Activated CD8-positive, alpha-beta memory T cell treated with anti-CD3 and anti-CD28 coated beads, Interleukin-2, amount 10 ng/mL, durations not matched to agents 7 days and 5 days (primary cell): ENCODE results near the gene SDHB. TPM values are rescaled to one million over a fixed set of nuclear protein-coding genes. Genes with fewer than 3 reads are reported as not detected.

Source experiments
- ATAC-seq: fragments of 150-1000 bp; cut with Tn5 transposase; one replicate; pipeline ENCODE4 v1.10.0; 2021; ENCODE audit warnings: moderate library complexity
- CTCF ChIA-PET: fragments of 350-600 bp; sonication (Branson Sonifier 250); formaldehyde crosslinking; loops from one replicate; lab custom pipeline; 2021; ENCODE audit warnings: antibody characterized with exemption; lab: Charles Lee
- DNase-seq: peaks from one replicate; pipeline ENCODE4 v3.0.0-alpha.2; 2020
- H3K27ac Mint-ChIP-seq: one replicate; pipeline ENCODE4 v1.8.0; 2021; ENCODE audit warnings: mild to moderate bottlenecking, mixed read lengths
- H3K27me3 Mint-ChIP-seq: one replicate; pipeline ENCODE4 v1.8.0; 2021; ENCODE audit warnings: mixed read lengths
- H3K36me3 Mint-ChIP-seq: one replicate; pipeline ENCODE4 v1.8.0; 2021; ENCODE audit warnings: mild to moderate bottlenecking, mixed read lengths
- H3K4me1 Mint-ChIP-seq: one replicate; pipeline ENCODE4 v1.8.0; 2021; ENCODE audit warnings: mixed read lengths
- H3K4me3 Mint-ChIP-seq: one replicate; pipeline ENCODE4 v1.8.0; 2021; ENCODE audit warnings: mild to moderate bottlenecking, moderate library complexity, mixed read lengths
- H3K9me3 Mint-ChIP-seq: one replicate; pipeline ENCODE4 v1.8.0; 2022; ENCODE audit warnings: low read depth, mixed read lengths
- total RNA-seq, 2 experiments: library from RNA; stranded (reverse); gene quantifications; one replicate each; pipeline ENCODE4 v1.2.3, GENCODE V29; 2021

Gene SDHB
- total RNA-seq, 2 experiments from 2014 or later, result 108 TPM

DNA sequence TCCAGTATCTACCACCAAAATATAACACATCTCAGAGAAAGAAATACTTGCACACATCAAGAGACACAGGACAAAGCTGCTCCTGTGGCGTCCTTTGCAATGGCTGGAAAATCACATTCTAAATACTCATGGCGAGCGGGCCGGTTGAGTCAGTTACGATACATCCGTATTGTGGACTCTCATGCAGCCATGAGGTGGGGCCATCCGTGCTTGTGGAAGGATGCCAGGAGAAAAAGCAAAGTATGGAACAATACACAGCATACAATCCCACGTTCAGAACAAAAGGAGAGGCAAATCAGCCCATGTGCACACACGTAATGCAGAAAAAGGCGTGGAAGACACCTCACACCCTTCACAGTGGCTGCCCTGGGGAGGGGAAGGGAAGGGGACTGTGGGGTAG, 55.2 kb downstream of the SDHB start:
- Mint-ChIP-seq H3K4me3 (no peak overlapping the region), H3K27me3 (no peaks in the 10 kb centered on the region), H3K9me3 (no peaks in the 10 kb centered on the region), H3K4me1 (no peaks in the 10 kb centered on the region), H3K36me3 (peaks cover 3% of the 10 kb centered on the region), H3K27ac (no peak overlapping the region)
- CTCF ChIA-PET, result interaction anchor here (4.0 kb wide), 1 partner anchor 38 kb away, joined by 20 read pairs; no protein-coding TSS in a partner anchor
- DNase-seq, result no peak
- ATAC-seq, result no peak

DNA sequence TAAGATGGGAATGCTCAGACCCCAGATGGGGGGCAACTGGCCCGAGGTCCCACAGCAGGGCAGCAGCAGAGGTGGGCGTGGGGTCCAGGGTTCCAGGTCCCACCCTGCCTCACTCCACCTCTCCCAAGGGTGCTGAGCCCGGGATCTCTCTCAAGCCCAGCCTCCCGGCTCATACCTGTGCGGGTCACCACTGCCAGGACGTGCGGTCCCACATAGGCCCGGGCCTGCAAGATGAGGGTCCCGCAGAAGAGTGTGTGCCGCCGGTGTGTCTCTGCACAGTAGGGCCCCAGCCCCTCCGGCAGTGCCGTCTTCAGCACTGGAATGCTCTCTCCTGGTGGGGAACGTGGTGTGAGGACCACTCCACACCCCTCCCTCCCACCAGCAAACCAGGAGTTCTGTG, 57.0 kb downstream of the SDHB start:
- Mint-ChIP-seq H3K27me3 (no peaks in the 10 kb centered on the region), H3K36me3 (peaks cover 3% of the 10 kb centered on the region), H3K9me3 (no peaks in the 10 kb centered on the region), H3K4me3 (no peak overlapping the region), H3K27ac (no peak overlapping the region), H3K4me1 (no peaks in the 10 kb centered on the region)
- no peak for ATAC-seq
- CTCF ChIA-PET, result no interaction called here
- no peak for DNase-seq

DNA sequence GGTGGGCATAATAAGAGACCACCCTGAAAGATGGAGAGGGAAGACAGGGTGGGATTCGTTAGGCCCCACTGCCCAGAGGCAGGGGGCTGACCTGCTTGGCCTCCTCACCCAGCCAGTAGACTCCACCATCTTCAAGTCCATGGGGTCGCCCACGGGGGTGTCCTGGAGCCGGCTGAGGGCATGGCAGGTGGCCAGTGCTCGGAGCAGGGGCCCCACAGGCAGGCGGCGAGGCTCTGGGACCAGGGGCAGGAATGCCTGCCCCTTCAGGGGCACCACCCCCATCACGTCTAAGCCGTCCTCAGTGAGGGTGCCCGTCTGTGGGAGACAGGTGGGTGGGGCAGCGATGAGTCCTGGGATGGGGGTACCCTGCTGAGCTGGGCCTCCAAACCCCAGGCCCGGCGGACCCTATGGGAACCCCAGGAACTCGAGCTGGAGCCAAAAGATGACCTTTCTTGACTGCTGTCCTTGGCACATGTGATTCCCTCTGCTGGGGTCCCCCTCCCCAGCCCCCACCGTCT, 60.3 kb downstream of the SDHB start:
- H3K4me1 Mint-ChIP-seq, result no peaks in the 10 kb centered on the region
- H3K9me3 Mint-ChIP-seq, result no peaks in the 10 kb centered on the region
- no peak for ATAC-seq
- CTCF ChIA-PET, result no interaction called here
- H3K36me3 Mint-ChIP-seq, result no peaks in the 10 kb centered on the region
- no peak for DNase-seq
- no peak overlapping the region for H3K4me3 Mint-ChIP-seq
- no peaks in the 10 kb centered on the region for H3K27me3 Mint-ChIP-seq
- no peak overlapping the region for H3K27ac Mint-ChIP-seq

- no peaks in the 10 kb centered on the region for H3K27me3 Mint-ChIP-seq
- ATAC-seq (no peak), DNase-seq (no peak)
- H3K4me1 Mint-ChIP-seq, result no peaks in the 10 kb centered on the region
- CTCF ChIA-PET, result no interaction called here
- no peak overlapping the region for H3K4me3 Mint-ChIP-seq
- no peaks in the 10 kb centered on the region for H3K9me3 Mint-ChIP-seq
- no peak overlapping the region for H3K27ac Mint-ChIP-seq
- no peaks in the 10 kb centered on the region for H3K36me3 Mint-ChIP-seq
Observed at GRCh38 chr1:16992675-16993074, 61.2 kb downstream of the SDHB start.

DNA sequence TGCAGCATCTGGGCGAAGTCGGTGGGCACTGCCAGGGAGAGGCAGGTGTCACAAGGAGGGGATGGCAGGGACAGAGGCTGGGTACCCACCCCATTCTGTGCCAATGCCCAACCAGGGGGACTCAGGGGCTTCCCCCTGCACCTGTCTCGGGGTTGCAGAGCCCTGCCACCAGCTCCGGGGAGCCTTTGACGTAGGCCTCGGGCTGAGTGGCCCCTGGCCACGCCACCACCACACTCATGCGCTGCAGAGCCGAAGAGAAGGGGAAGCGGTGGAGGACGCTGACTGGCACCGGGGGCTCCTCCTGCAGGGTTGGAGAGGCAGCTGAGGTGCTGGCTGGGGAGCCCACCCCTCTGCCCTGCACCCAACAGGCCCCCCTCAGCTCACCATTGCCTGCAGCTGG, 61.7 kb downstream of the SDHB start:
- no peaks in the 10 kb centered on the region for H3K27me3 Mint-ChIP-seq
- H3K4me3 Mint-ChIP-seq, result no peak overlapping the region
- H3K4me1 Mint-ChIP-seq, result no peaks in the 10 kb centered on the region
- no peaks in the 10 kb centered on the region for H3K36me3 Mint-ChIP-seq
- ATAC-seq (no peak), DNase-seq (no peak)
- CTCF ChIA-PET, result no interaction called here
- no peak overlapping the region for H3K27ac Mint-ChIP-seq
- no peaks in the 10 kb centered on the region for H3K9me3 Mint-ChIP-seq

GRCh38 chr1:16991571-16991970, 62.3 kb downstream of the SDHB start:
- ATAC-seq (no peak), DNase-seq (no peak)
- Mint-ChIP-seq H3K27me3 (no peaks in the 10 kb centered on the region), H3K27ac (no peak overlapping the region), H3K4me1 (no peaks in the 10 kb centered on the region), H3K4me3 (no peak overlapping the region), H3K36me3 (no peaks in the 10 kb centered on the region), H3K9me3 (no peaks in the 10 kb centered on the region)
- CTCF ChIA-PET, result no interaction called here

GRCh38 chr1:16989676-16990391, 64.0 kb downstream of the SDHB start:
- no peak for ATAC-seq
- Mint-ChIP-seq H3K4me3 (no peak overlapping the region), H3K27me3 (no peaks in the 10 kb centered on the region), H3K36me3 (no peaks in the 10 kb centered on the region), H3K4me1 (no peaks in the 10 kb centered on the region), H3K27ac (no peak overlapping the region), H3K9me3 (no peaks in the 10 kb centered on the region)
- DNase-seq, result no peak
- CTCF ChIA-PET, result interaction anchor here (1.0 to 1.5 kb wide), 2 partner anchors 11 to 16 kb away, joined by 3 to 4 read pairs; no protein-coding TSS in a partner anchor

- DNase-seq (no peak), ATAC-seq (no peak)
- no peaks in the 10 kb centered on the region for H3K4me1 Mint-ChIP-seq
- peaks cover 3% of the 10 kb centered on the region for H3K27me3 Mint-ChIP-seq
- H3K27ac Mint-ChIP-seq, result no peak overlapping the region
- no peak overlapping the region for H3K4me3 Mint-ChIP-seq
- H3K9me3 Mint-ChIP-seq, result no peaks in the 10 kb centered on the region
- CTCF ChIA-PET, result interaction anchor here (1.2 kb wide), 1 partner anchor 58 kb away, joined by 3 read pairs; no protein-coding TSS in a partner anchor
- H3K36me3 Mint-ChIP-seq, result no peaks in the 10 kb centered on the region
Observed at GRCh38 chr1:16988210-16988609, 65.6 kb downstream of the SDHB start.

- no peak overlapping the region for H3K4me3 Mint-ChIP-seq
- no peak for ATAC-seq
- peaks cover 13% of the 10 kb centered on the region for H3K27me3 Mint-ChIP-seq
- CTCF ChIA-PET, result interaction anchor here (0.7 kb wide), 1 partner anchor 1332 kb away, joined by 4 read pairs; no protein-coding TSS in a partner anchor
- H3K36me3 Mint-ChIP-seq, result no peaks in the 10 kb centered on the region
- no peaks in the 10 kb centered on the region for H3K9me3 Mint-ChIP-seq
- DNase-seq, result no peak
- H3K4me1 Mint-ChIP-seq, result no peaks in the 10 kb centered on the region
- no peak overlapping the region for H3K27ac Mint-ChIP-seq
Observed at GRCh38 chr1:16986962-16987361, 66.9 kb downstream of the SDHB start.

DNA sequence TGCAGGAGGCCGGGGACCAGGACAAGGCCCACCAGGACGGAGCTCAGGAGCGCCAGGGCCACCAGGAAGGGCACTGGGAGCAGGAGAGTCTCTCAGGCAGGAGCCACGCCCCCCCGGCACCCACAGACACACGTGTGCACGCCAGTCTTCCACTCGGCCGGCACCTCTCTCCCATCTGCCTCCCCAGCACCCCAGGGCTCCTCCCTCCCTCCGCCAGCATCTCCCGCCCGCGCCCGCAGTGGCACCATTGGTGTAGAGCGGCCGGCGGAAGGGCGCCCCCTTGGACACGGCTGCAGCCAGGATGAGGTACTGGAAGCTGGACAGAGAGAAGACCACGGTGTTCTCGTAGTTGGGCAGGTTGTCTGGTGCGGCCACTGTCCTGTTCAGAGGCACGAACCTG, 67.3 kb downstream of the SDHB start:
- Mint-ChIP-seq H3K36me3 (no peaks in the 10 kb centered on the region), H3K9me3 (no peaks in the 10 kb centered on the region), H3K4me1 (no peaks in the 10 kb centered on the region), H3K4me3 (no peak overlapping the region), H3K27ac (no peak overlapping the region), H3K27me3 (peaks cover 16% of the 10 kb centered on the region)
- CTCF ChIA-PET, result interaction anchor here (0.7 kb wide), 1 partner anchor 1332 kb away, joined by 4 read pairs; no protein-coding TSS in a partner anchor
- no peak for ATAC-seq
- DNase-seq, result no peak

DNA sequence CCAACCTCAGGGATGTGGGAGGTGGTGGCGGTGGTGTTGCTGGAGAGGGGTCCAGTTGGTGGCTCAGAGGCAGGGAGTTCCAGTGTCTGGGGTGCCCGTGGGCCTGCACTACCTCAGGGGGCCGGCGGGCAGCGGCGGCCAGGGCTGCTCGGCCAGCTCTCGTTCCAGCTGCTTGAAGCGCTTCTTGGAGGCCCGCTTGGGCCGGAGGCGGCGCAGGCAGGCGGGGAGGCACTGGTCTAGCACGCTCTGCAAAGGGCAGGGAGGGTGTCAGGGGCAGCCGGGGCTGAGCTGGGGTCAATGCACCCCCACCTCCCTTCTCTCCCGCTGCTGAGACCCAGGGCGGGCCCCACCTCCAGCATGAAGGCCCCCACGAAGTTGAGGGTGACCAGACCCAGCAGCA, 67.7 kb downstream of the SDHB start:
- no peak for DNase-seq
- Mint-ChIP-seq H3K4me3 (no peak overlapping the region), H3K36me3 (no peaks in the 10 kb centered on the region), H3K9me3 (no peaks in the 10 kb centered on the region), H3K27ac (no peak overlapping the region), H3K4me1 (no peaks in the 10 kb centered on the region), H3K27me3 (peaks cover 20% of the 10 kb centered on the region)
- CTCF ChIA-PET, result interaction anchor here (0.7 kb wide), 1 partner anchor 1331 kb away, joined by 4 read pairs; no protein-coding TSS in a partner anchor
- ATAC-seq, result no peak

- no peak overlapping the region for H3K27ac Mint-ChIP-seq
- H3K9me3 Mint-ChIP-seq, result no peaks in the 10 kb centered on the region
- peaks cover 4% of the 10 kb centered on the region for H3K4me1 Mint-ChIP-seq
- H3K36me3 Mint-ChIP-seq, result no peaks in the 10 kb centered on the region
- ATAC-seq (no peak), DNase-seq (no peak)
- H3K27me3 Mint-ChIP-seq, result peaks cover 28% of the 10 kb centered on the region
- H3K4me3 Mint-ChIP-seq, result no peak overlapping the region
- CTCF ChIA-PET, result interaction anchor here (1.4 kb wide), 1 partner anchor 8 kb away, joined by 3 read pairs; no protein-coding TSS in a partner anchor
Observed at GRCh38 chr1:16984717-16985116, 69.1 kb downstream of the SDHB start.

DNA sequence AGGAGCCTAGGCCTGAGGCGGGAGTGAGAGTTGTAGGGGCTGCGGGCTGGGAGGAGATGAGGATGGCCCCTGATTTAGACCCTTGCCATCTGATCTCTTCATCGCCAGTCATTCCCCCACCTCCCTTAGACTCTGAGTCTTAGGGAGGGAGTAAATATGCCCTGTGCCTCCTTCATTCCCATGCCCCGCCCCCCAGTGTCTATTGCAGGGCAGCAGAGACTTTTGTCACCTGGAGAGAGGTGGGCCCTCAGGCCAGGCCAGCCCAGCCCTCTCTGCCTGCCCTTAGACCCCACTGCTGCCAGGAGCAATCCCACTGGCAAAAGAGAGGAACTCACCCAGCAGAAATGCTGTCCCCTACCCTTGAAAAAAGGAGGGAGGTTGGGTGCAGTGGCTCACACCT, 70.2 kb downstream of the SDHB start:
- H3K36me3 Mint-ChIP-seq, result no peaks in the 10 kb centered on the region
- no peak for ATAC-seq
- no peaks in the 10 kb centered on the region for H3K9me3 Mint-ChIP-seq
- no peak overlapping the region for H3K27ac Mint-ChIP-seq
- peaks cover 4% of the 10 kb centered on the region for H3K4me1 Mint-ChIP-seq
- no peak for DNase-seq
- peaks cover 34% of the 10 kb centered on the region for H3K27me3 Mint-ChIP-seq
- H3K4me3 Mint-ChIP-seq, result no peak overlapping the region
- CTCF ChIA-PET, result interaction anchor here (0.6 kb wide), 1 partner anchor 64 kb away, joined by 3 read pairs; no protein-coding TSS in a partner anchor

GRCh38 chr1:16982902-16983301, 70.9 kb downstream of the SDHB start:
- CTCF ChIA-PET, result no interaction called here
- Mint-ChIP-seq H3K4me1 (peaks cover 4% of the 10 kb centered on the region), H3K27ac (no peak overlapping the region), H3K9me3 (no peaks in the 10 kb centered on the region), H3K4me3 (no peak overlapping the region), H3K27me3 (peaks cover 34% of the 10 kb centered on the region), H3K36me3 (no peaks in the 10 kb centered on the region)
- DNase-seq (no peak), ATAC-seq (no peak)
